ENCODE measurements around the gene TECPR2.

Gene TECPR2

GRCh38 chr14:102434647-102435175 is 72.0 kb downstream of the TECPR2 start:
- DNase-seq: no peak

GRCh38 chr14:102437997-102438915 is 75.5 kb downstream of the TECPR2 start:
- peak in 1 of 2 experiments; percentile 7 for DNase-seq

GRCh38 chr14:102439556-102439955 is 76.8 kb downstream of the TECPR2 start:
- no peak for DNase-seq

GRCh38 chr14:102440392-102440791 is 77.7 kb downstream of the TECPR2 start:
- no peak for DNase-seq

- no peak for DNase-seq
Observed at GRCh38 chr14:102442241-102443211, 79.8 kb downstream of the TECPR2 start.

- DNase-seq: no peak
Observed at GRCh38 chr14:102445066-102445465, 82.3 kb downstream of the TECPR2 start.

- DNase-seq: no peak
Observed at GRCh38 chr14:102445641-102446040, 82.9 kb downstream of the TECPR2 start.

- DNase-seq: no peak
Observed at GRCh38 chr14:102450206-102451063, 87.7 kb downstream of the TECPR2 start.

- no peak for DNase-seq
Observed at GRCh38 chr14:102451064-102451352, 88.3 kb downstream of the TECPR2 start.

GRCh38 chr14:102452302-102452701 is 89.6 kb downstream of the TECPR2 start:
- no peak for DNase-seq

- DNase-seq: no peak
Observed at GRCh38 chr14:102454711-102455110, 92.0 kb downstream of the TECPR2 start.

GRCh38 chr14:102457509-102457908 is 94.8 kb downstream of the TECPR2 start:
- no peak for DNase-seq

- no peak for DNase-seq
Observed at GRCh38 chr14:102461490-102462338, 99.0 kb downstream of the TECPR2 start.

- DNase-seq: no peak
Observed at GRCh38 chr14:102462391-102462790, 99.7 kb downstream of the TECPR2 start.

GRCh38 chr14:102464006-102464405 is 101.3 kb downstream of the TECPR2 start:
- DNase-seq: no peak

GRCh38 chr14:102464846-102465341 is 102.2 kb downstream of the TECPR2 start:
- no peak for DNase-seq

GRCh38 chr14:102469261-102469660 is 106.5 kb downstream of the TECPR2 start:
- no peak for DNase-seq

- no peak for DNase-seq
Observed at GRCh38 chr14:102471921-102472790, 109.4 kb downstream of the TECPR2 start.

- DNase-seq: no peak
Observed at GRCh38 chr14:102472791-102473150, 110.0 kb downstream of the TECPR2 start.

GRCh38 chr14:102473559-102473958 is 110.8 kb downstream of the TECPR2 start:
- DNase-seq: no peak
